Glomerular visceral epithelial cell (primary cell): Measurements from ENCODE around the gene DIAPH2.
"Not testable (repeated sequence)": the region's sequence is repeated elsewhere in the genome, so short reads cannot be mapped to it uniquely, and the experiment has no call there.

ENCODE experiments used
- DNase-seq: peaks from one replicate; pipeline ENCODE4 v3.0.0-alpha.2; 2016; ENCODE audit errors: extremely low spot score

DIAPH2 gene

DNA sequence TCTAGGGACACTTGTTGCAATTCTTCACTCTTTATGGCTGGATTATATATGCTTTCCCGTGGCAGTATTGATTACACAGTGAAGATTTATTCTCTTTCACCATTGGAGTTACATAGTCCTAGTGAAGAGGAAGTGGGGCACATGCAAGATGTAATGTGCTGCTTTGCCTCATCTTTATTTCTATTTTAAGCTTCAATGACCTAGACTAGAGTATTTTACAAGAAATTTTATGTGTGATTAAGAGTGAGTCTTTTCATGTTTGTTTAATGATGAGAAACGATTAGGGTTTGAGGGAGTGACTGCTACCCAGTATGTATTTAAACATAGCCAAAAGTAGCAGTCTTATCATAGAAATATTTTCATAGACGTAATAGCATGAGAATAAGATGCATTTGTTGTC lies 30.8 kb downstream of the DIAPH2 start:
- no peak for DNase-seq

DNA sequence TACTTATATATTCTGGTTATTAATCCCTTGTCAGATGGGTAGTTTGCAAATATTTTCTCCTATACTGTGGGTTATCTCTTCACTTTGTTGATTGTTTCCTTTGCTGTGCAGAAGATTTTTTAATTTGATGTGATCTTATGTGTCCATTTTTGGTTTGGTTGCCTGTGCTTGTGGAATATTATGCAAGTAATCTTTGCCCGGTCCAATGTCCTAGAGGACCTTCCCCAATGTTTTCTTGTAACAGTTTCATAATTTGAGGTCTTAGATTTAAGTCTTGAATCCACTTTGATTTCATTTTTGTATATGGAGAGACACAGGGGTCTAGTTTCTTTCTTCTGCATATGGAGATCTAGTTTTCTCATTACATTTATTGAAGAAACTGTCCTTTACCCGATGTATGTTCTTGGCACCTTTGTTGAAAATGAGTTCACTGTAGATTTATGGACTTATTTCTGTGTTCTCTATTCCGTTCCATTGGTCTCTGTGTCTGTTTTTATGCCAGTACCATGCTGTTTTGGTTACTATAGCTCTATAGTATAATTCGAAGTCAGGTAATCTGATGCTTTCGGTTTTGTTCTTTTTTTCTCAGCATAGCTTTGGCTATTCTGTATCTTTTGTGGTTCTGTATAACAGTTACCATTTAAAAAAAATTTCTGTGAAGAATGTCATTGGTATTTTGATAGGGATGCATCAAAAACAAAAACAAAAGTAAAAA lies 34.7 kb downstream of the DIAPH2 start:
- no peak for DNase-seq

DNA sequence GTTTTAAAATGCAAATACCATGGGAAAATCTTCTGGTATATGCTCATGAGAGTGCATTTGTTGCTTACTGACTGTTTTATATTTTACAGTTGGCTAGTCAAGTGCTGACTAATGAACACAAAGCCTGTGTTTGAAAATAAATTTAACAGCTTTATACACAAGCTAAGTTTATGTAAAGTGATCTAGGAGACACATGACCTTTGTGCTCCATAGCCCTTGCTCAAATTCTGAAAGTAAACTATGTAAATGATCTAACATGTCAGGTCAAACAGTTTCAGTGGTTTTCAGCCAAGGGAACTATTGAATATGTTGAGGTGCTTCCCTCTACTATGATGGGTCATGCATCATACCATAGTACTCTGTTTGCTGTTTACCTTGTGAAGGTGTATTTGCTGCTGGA lies 36.7 kb downstream of the DIAPH2 start:
- no peak for DNase-seq

DNA sequence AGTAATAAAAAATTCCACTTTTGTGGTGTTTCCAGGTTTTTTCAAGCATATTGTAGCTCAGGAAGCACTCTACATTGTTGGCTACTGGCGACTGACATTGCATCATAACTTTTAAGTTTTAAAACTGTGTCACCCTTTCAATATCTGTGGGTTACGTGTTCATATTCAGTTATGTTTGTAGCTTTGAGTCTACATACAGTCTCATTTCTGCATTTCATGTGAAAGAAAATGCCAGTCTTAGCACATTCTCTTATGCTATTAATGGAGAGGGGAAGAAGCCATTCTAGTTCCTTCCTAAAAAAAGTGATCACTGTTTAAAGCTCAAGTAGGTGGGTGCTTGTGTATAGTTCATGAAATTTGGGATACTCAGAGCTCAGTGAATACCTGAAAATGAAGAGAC lies 38.1 kb downstream of the DIAPH2 start:
- DNase-seq, result no peak

DNA sequence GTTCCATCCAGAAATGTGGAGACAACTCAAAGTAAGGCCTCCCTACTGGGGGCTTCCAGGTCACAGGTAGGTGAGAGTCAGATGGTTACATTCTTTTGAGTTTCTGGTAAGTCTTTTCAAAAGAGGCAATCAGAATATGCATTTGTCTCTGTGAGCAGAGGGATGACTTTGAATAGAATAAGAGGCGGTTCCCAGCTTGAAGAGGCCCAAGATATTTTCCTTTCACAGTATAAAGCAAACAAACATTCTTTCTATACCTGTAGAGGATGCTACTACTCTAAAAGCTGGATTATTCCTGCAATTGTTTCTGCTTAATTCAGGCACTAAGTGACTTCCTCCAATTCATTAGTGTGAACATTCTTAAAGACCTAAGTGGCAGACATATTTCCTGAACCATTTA lies 44.4 kb downstream of the DIAPH2 start:
- DNase-seq, result no peak

DNA sequence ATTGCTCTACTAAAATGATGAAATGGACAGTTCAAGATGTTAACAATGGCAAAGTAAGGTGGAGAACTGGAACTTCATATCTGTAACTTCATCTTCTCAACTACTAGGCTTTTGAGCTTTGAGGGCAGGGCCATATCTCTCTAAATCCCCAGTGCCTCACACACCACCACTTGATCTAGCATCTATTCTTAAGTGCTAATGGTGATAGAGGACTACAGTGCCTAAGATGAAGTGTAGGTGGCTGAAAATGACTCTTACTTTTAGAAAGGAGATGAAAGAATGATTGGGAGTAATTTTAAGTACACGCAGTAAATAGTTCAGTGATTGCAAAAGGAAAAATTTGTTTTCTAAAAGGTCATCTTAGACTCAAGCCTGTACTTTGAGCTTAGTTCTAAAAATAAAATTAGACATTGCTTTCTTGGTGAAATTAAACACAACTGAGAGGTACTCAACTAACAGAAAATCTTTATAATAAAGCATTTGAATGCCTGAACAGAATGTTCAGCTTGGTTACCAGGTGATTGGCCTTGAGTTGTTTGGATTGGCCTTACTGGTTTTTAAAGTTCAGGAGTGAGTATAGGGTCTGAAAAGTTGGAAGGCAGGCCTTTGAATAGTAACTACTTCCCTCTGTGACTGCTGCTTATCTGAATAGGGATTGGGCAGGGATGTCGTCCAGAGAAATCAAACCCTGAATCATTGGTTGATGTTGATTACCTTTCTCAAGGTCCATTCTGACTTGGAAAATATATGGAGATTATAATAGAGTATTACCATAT lies 45.4 kb downstream of the DIAPH2 start:
- no peak for DNase-seq

DNA sequence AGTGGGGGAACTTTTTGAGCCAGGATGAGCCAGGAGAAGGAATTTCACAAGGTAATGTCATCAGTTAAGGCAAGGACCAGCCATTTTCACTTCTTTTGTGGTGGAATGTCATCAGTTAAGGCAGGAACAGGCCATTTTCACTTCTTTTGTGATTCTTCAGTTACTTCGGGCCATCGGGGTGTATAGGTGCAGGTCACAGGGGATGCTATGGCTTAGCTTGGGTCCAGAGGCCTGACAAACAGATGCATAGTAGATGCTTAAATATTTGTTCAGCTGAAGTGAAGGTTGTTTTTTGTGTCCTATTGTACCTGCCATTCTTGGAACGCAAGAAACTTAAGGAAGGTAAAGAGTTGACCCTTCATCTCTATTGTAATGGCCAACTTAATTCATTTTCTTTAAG lies 46.4 kb downstream of the DIAPH2 start:
- not testable (repeated sequence) for DNase-seq

DNA sequence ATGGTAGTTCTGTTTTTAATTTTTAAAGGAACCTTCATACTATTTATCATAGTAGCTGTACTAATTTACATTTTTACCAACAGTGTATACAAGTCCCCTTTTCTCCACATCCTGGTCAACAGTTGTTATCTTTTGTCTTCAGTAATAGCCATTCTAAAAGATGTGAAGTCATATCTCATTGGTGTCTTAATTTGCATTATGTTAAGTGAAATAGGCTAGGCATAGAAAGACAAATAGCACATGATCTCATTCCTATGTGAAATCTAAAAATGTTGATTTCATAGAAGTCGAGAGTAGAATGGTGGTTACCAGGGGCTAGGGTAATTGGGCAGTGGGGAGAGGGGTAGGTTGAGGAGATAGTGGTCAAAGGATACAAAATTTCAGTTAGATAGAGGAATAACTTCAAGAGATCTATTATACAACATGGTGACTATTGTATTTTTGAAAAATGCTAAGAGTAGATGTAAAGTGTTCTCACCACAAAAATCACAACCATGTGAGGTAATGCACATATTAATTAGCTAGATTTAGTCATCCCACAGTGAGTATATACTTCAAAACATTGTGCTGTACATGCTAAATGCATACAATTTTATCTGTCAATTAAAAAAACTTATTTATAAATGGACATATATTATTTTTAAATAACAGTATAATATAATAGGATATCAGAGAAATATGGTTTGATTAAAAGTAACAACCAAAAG lies 58.9 kb downstream of the DIAPH2 start:
- DNase-seq, result no peak

DNA sequence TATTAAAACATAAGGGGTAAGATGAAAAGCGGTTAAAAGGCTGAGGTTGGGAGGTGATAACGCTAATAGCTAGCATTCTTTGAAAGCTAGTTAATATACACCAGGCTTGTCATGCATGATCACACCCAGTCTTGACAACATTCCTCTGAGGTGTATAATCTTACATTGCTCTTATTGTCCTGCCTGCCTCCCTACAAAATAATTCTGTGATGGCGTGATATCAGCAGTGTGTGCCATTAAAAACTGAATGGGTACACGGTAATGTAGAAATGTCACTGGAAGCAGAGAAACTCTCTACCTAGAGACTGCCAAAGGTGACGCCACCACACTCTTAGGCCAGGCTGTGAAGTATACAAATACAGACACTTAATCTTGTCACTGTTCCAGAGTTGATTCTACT lies 68.1 kb downstream of the DIAPH2 start:
- peak; percentile 67 for DNase-seq

DNA sequence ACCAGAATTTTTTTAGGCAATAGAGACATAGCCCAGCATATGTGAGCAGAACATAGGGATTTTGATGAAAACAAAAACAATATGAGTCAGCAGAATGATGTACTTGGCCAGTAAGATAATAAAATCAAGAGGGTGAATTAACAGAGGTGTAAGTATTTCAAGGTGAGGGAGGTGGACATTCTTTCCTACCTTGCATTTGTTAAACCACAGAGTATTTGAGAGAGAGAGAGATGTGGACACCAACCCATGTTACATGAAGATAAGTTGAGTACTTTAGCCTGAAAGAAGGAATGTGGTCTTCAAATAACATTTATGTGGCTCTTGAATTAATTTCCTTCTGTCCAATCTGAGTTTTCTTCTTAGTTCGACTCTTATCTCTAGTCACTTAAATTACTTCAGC lies 68.6 kb downstream of the DIAPH2 start:
- no peak for DNase-seq

DNA sequence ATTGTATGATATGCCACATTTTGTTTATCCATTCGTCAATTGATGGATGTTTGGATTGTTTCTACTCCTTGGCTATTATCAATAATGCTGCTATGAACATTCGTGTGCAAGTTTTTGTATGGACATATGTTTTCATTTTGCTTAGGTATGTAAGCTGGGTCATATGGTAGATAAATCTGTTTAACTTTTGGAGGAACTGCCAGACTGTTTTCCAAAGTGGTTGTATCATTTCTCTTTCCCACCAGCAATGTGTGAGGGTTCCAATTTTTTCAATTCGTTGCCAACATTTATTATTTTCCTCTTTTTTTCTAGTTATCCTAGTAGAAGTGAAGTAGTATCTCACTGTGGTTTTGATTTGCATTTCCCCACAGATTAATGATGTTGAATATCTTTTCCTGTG lies 71.8 kb downstream of the DIAPH2 start:
- DNase-seq, result no peak

DNA sequence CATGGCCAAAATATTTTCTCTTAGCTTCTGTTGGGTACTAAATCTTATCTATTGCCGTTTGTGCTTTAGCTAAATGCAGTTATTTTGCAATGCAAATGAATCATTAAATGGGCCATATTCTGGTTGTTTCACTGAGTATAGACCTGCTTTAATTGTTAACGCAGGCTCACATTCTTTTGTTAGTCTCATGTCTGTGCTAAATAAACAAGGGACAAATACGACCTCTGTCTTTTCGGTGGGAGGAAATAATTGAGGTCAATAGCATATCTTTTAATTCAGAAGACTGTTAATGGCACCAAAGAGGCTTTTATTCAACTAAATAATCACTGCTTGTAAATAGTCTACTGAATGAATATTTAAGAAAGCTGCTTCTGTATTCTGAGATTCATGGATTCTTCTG lies 76.9 kb downstream of the DIAPH2 start:
- no peak for DNase-seq

DNA sequence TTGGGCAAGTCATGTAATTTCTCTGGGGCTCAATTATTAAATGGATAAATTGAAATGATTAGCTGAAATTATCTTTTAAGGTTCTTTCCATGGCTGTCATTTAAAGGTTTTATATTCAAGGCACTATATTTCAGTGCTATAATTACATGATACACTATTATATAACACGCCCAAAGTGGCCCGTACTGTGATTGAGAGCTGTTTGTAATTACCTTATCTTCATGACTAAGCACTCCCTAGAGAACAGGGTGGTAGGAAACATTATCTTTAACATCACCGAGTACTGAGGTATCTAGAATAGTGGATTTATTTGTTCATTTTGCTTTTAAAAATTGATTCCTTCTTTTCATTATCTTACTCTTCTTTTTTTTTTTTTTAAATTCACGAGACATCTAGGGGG lies 79.0 kb downstream of the DIAPH2 start:
- DNase-seq, result no peak

DNA sequence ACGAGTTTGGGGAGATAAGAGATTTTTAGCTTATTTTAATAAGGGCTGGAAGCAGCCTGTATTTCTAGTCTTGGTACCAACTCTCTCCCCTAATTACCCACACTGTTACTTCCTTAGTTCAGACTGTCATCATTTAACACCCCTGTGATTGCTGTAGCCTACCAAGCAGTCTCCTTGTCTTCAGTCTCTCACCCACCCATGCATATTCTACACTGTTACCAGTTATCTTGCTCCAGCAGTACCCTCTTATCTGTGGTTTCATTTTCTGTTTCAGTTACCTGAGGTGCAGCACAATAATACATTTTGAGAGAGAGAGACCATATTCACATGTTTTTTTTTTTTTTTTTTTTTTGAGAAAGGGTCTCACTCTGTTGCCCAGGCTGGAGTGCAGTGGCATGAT lies 80.2 kb downstream of the DIAPH2 start:
- no peak for DNase-seq

DNA sequence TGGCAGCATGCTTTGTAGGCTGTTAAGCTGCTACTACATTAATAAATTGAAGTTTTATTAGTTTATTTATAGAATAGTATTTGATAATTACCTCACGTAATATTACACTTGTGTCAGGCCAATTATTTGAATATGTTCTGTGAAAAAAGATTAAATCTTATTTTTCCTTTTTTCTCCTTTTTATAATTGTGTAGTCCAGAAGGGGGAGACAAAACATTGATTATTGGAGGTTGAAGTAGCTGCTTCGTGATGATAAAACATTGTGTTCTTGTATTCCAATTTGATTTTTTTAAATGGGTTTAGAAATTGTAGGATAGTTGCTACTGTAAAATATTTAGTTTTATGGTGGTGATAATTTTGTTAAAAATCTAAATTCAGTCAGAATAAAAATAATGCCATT lies 85.7 kb downstream of the DIAPH2 start:
- DNase-seq, result no peak

DNA sequence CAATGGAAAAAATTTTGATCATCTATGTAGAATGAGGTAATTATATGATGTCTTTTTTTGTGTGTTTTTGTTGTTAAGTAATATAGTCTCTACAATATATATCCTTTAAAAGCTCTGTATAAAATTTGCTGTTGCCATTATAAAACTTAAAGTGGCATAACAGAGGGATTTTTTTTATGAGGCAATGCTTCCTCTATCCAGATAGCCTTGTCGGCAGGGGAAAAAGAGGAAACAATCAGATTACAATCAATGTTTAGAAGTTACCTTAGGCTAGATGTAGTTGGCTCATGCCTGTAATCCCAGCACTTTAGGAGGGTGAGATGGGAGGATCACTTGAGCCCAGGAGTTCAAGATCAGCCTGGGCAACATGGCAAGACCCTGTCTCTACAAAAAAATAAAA lies 86.8 kb downstream of the DIAPH2 start:
- DNase-seq, result no peak

DNA sequence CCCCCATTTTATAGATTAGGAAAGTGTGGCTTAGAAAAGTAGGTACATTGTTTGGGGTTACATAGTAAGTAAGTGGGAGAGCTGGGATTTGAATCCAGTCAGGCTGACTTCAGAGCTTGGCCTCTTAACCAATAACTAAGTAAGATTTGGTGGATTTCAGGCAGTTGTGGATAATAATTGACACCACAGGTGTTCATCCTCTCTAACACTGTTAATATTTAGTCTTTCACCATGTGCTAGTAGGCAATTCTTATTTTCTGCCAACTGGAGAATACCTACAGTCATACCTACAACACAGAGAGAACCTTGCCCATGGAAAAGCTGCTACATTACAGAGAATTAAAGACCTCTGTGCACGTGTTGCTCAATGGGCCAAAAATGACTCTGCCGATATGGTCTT lies 89.5 kb downstream of the DIAPH2 start:
- no peak for DNase-seq

DNA sequence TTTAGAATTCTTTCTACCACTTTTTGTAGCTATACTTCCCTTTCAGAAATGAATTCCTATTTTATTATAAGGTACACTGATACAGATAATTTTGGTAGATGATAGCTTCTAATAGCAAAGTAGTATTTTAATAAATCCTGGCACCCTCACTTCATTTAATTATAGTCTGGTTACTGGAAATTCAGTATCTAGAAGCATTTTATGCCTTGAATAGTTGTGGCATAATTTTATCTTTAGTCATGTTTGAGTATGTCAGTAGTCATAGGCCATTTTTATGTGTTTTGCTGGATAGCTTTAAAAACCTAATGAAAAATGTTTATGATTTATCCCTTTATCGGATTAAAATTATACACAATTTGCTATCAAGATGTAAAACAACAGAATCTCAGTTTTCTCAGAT lies 92.3 kb downstream of the DIAPH2 start:
- no peak for DNase-seq

DNA sequence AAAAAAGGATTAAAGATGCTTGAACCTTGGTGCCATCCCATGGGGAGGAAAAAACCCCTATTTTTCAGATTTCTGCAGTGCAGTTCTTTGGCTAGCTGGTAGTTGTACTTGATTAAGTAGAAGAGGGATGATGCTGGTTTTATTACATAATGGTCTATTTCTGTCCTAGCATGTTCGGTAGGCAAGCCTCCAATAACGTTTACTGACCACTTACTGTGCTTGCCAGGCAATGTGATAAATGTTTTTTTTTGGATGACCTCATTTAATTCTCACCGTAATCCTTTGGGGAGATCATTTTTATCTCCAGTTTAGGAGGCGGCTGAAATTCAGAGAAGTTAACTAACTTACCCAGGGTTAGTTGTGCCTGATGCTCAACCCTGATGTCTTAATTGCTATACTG lies 106.9 kb downstream of the DIAPH2 start:
- no peak for DNase-seq

DNA sequence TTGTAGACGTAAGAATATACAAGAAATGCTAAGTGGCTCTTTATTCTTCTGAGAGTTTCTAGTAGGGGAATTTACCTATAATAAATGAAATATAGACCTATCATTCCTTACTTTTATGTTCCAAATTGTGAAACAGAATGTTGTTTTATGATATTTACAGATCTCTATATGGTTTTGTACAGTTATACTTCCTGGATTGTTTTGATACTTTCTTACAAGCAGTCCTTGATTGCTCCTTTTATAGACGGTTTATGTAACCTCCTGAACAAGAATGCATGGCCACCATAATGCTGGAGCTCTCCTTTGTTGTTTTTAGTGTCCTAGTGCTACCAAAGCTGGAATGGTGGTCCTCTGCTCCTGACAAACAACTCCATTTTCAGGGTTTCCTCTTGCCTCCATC lies 107.4 kb downstream of the DIAPH2 start:
- no peak for DNase-seq

DNA sequence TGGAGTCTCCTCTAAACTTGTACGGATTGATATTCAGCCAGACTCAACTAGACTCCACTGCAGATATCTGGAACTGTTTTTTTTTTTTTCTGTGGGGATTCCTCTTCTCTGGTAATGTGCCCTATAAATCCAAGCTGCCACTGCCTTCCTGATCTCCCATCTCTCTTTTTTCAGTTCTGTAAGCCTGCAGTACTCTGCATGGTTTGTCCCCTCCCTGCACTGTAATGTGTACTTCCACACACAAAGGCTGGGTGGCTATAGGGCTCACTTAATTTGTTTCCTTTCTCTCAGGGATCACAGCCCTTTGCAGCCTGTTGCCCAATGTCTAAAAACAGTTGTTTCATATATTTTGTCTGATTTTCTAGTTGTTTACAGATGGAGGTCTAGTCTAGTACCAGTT lies 114.3 kb downstream of the DIAPH2 start:
- no peak for DNase-seq

DNA sequence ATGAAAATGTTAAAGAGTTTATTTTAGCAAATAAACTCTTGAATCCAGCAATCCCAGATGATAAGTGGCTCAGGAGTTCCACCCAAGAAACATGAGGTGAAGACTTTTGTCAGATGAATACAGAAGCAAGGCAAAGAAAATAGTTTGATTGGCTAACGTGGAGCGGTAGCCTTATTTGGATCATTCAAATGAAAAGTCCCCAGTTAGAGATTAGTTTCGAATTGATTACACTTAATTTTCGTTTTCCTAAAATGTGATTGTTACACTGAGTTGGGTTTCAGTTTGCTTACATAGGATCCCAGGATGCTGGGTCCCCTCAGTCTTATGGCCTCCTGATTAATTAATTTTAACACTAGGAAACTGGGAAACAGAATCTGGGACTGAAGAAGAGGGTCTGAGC lies 122.7 kb downstream of the DIAPH2 start:
- no peak for DNase-seq

DNA sequence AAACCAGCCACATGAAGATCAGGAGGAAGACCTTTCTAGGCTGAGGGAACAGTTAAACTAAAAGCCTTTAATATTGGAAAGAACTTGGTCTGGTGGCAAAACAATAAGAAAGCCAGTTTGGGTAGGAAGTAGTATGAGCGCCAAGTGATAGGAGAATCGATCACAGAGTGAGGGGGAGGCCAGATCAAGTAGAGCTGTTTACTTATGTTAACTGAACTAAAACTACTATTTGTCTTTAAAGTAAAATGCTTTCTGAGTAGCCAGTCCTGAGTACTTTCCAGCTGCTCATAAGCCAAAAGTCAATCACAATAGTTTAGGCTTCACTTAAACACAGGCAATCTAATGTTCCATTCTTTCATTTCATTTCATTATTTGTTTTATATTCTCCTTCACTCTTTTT lies 136.3 kb downstream of the DIAPH2 start:
- no peak for DNase-seq
